Ishikawa (cell line): ENCODE data around the gene GGACT.

Source experiments
- CEBPB ChIP-seq: IDR thresholded peaks from 2 replicates; pipeline ENCODE4 v1.6.1; 2012
- EGR1 ChIP-seq: IDR thresholded peaks from 2 replicates; pipeline ENCODE4 v1.6.1; 2012
- REST ChIP-seq: IDR thresholded peaks from 2 replicates; pipeline ENCODE4 v1.6.1; 2012; ENCODE audit warnings: low read depth, mild to moderate bottlenecking
- TAF1 ChIP-seq: IDR thresholded peaks from 2 replicates; pipeline ENCODE4 v1.6.1; 2012; ENCODE audit warnings: low read depth, mild to moderate bottlenecking

DNA sequence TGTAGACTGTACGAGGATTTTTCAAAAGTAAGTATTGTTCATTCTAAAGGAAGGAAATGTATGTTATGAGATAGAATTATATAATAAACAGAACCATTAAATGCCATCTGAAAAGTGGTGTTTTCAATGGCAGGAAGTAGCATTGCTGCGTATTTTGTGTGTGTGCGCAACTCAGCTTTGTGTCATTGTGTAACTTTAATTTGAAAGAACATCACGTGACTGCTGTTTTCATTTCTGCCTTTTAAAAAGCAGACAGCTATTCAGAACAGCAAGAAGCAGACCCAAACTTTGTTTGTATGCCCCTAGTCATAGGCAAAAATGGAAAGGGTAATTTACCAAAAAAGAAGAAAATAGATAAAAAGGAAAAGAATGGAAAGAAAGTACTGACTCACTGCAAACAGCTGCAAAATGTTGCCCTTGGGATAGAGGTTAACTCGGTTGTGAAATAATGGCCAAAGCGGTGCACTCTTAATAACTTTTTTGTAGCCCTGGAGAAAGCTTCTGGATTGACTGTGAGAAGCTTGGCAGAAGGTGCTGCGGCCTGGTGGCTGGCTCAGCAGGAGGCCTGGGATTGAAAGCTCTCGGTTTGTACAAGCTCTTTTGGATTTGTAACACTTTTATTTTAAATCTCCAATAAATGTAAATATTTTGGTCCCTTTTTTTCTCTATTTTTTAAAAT is 97.3 kb downstream of the GGACT start:
- TF ChIP-seq EGR1 (no peak), TAF1 (no peak), REST (no peak), CEBPB (no peak)
